Nucleus accumbens (tissue), 56 donors: ENCODE measurements around the gene NPRL2.

Source experiments
- DNase-seq, 56 donors: peaks; one replicate each; lab custom pipeline; 2025; lab: John Stamatoyannopoulos, UW

NPRL2 gene

GRCh38 chr3:50333744-50334328 is 16.7 kb downstream of the NPRL2 start:
- DNase-seq, result no peak

GRCh38 chr3:50331364-50331907 is 19.1 kb downstream of the NPRL2 start:
- DNase-seq, result no peak

GRCh38 chr3:50330330-50330729 is 20.2 kb downstream of the NPRL2 start:
- no peak for DNase-seq

- DNase-seq, result peak; percentile 69 to 99 (median 93)
Measured at GRCh38 chr3:50327943-50328691, 22.5 kb downstream of the NPRL2 start, which contains the start of gene TUSC2. TSS of gene TUSC2 (minus strand) at chr3:50328223. CDS start at chr3:50328099, 124 bp downstream.

GRCh38 chr3:50327129-50327528 is 23.4 kb downstream of the NPRL2 start:
- DNase-seq, result no peak

GRCh38 chr3:50326182-50326541 is 24.4 kb downstream of the NPRL2 start:
- no peak for DNase-seq

GRCh38 chr3:50325497-50326181 is 24.9 kb downstream of the NPRL2 start:
- no peak for DNase-seq

GRCh38 chr3:50325113-50325480 is 25.5 kb downstream of the NPRL2 start:
- DNase-seq, result no peak

GRCh38 chr3:50324351-50325112 is 26.0 kb downstream of the NPRL2 start:
- peak in 42 of 56 donors; percentile 18 to 81 (median 44) for DNase-seq

- DNase-seq, result no peak
Measured at GRCh38 chr3:50323614-50324199, 26.9 kb downstream of the NPRL2 start.

- peak in 1 of 56 donors; percentile 27 for DNase-seq
Measured at GRCh38 chr3:50323092-50323600, 27.4 kb downstream of the NPRL2 start.

- DNase-seq, result no peak
Measured at GRCh38 chr3:50322386-50323091, 28.0 kb downstream of the NPRL2 start, which contains the start of gene HYAL2. TSS of gene HYAL2 (minus strand) at chr3:50322745. CDS start at chr3:50320489, 2,256 bp downstream.

- no peak for DNase-seq
Measured at GRCh38 chr3:50322115-50322385, 28.5 kb downstream of the NPRL2 start.

GRCh38 chr3:50321336-50322114 is 29.1 kb downstream of the NPRL2 start:
- DNase-seq, result peak in 55 of 56 donors; percentile 69 to 96 (median 89)

- DNase-seq, result peak in 54 of 56 donors; percentile 54 to 96 (median 86)
Measured at GRCh38 chr3:50320853-50321335, 29.7 kb downstream of the NPRL2 start.

- no peak for DNase-seq
Measured at GRCh38 chr3:50319894-50320625, 30.5 kb downstream of the NPRL2 start.

- DNase-seq, result no peak
Measured at GRCh38 chr3:50319181-50319893, 31.2 kb downstream of the NPRL2 start.
